ENCODE data around the gene ANKRD13B. TPM values are rescaled to one million over a fixed set of nuclear protein-coding genes. Genes with fewer than 3 reads are reported as not detected.

Gene ANKRD13B
- total RNA-seq, 4 donors from 2014 or later, result 19.0 to 50.1 (median 26.4) TPM

- H3K4me3 ChIP-seq, result no peak overlapping the region
- TF ChIP-seq POLR2A (IDR thresholded peaks at IDR 0.05) (no peak), EP300 (IDR thresholded peaks at IDR 0.05) (no peak), CTCF (IDR thresholded peaks at IDR 0.05) (no peak)
- peaks cover 0 to 12% (median 8%) of the 10 kb centered on the region in 4 donors for H3K4me1 ChIP-seq
- no peaks in the 10 kb centered on the region for H3K9me3 ChIP-seq
- H3K27ac ChIP-seq, result no peak overlapping the region
- WGBS, 2 donors, result 82 to 85% methylated on average over 6 to 15 of the region's 15 CpGs
- no peaks in the 10 kb centered on the region for H3K27me3 ChIP-seq
- no peak for DNase-seq (ENCODE audit: low spot score in 2 of 2)
- peaks cover 0 to 37% (median 0%) of the 10 kb centered on the region in 3 donors for H3K36me3 ChIP-seq
Observed at GRCh38 chr17:29608986-29609385, 16.1 kb downstream of the ANKRD13B start.

- 63 to 82% methylated on average over 3 of the region's 3 CpGs for WGBS, 2 donors
- DNase-seq (ENCODE audit: low spot score in 2 of 2), result no peak
- Histone ChIP-seq H3K4me1 (peaks cover 0 to 26% (median 22%) of the 10 kb centered on the region in 4 donors), H3K27me3 (no peaks in the 10 kb centered on the region), H3K36me3 (peaks cover 0 to 37% (median 0%) of the 10 kb centered on the region in 3 donors), H3K4me3 (no peak overlapping the region), H3K27ac (no peak overlapping the region), H3K9me3 (no peaks in the 10 kb centered on the region)
- TF ChIP-seq CTCF (IDR thresholded peaks at IDR 0.05) (no peak), EP300 (IDR thresholded peaks at IDR 0.05) (no peak), POLR2A (IDR thresholded peaks at IDR 0.05) (no peak)
Observed at GRCh38 chr17:29610395-29610794, 17.5 kb downstream of the ANKRD13B start.

GRCh38 chr17:29611351-29612093 is 18.6 kb downstream of the ANKRD13B start:
- Histone ChIP-seq H3K4me3 (no peak overlapping the region), H3K4me1 (peaks cover 0 to 36% (median 30%) of the 10 kb centered on the region in 4 donors), H3K27ac (no peak overlapping the region), H3K27me3 (no peaks in the 10 kb centered on the region), H3K36me3 (peaks cover 0 to 37% (median 0%) of the 10 kb centered on the region in 3 donors), H3K9me3 (no peaks in the 10 kb centered on the region)
- 93 to 99% methylated on average over 11 of the region's 11 CpGs for WGBS, 2 donors
- TF ChIP-seq EP300 (IDR thresholded peaks at IDR 0.05) (no peak), POLR2A (IDR thresholded peaks at IDR 0.05) (no peak), CTCF (IDR thresholded peaks at IDR 0.05) (no peak)
- no peak for DNase-seq (ENCODE audit: low spot score in 2 of 2)

- Histone ChIP-seq H3K27me3 (no peaks in the 10 kb centered on the region), H3K27ac (no peak overlapping the region), H3K9me3 (no peaks in the 10 kb centered on the region), H3K36me3 (peaks cover 0 to 37% (median 0%) of the 10 kb centered on the region in 3 donors), H3K4me1 (peaks cover 0 to 42% (median 35%) of the 10 kb centered on the region in 4 donors), H3K4me3 (no peak overlapping the region)
- no peak for DNase-seq (ENCODE audit: low spot score in 2 of 2)
- TF ChIP-seq POLR2A (IDR thresholded peaks at IDR 0.05), result no peak
- no peak for TF ChIP-seq EP300 (IDR thresholded peaks at IDR 0.05)
- no peak for TF ChIP-seq CTCF (IDR thresholded peaks at IDR 0.05)
- 94% methylated on average over 9 to 12 of the region's 12 CpGs for WGBS, 2 donors
Observed at GRCh38 chr17:29612094-29612403, 19.1 kb downstream of the ANKRD13B start.

All from tibial nerve (tissue), 4 donors.